GF-D8 (cell line): ENCODE results near the gene CFDP1.

Experiments used
- DNase-seq: peaks from one replicate; lab custom pipeline; 2025; lab: John Stamatoyannopoulos, UW

Gene CFDP1

GRCh38 chr16:75264999-75265910 is 168.0 kb downstream of the CFDP1 start:
- no peak for DNase-seq

- no peak for DNase-seq
These were observed 168.8 kb downstream of the CFDP1 start for GRCh38 chr16:75264457-75264998.

GRCh38 chr16:75263963-75264445 is 169.3 kb downstream of the CFDP1 start:
- DNase-seq: no peak

GRCh38 chr16:75263291-75263962 is 169.9 kb downstream of the CFDP1 start:
- DNase-seq: no peak

- DNase-seq: no peak
These were observed 170.5 kb downstream of the CFDP1 start for GRCh38 chr16:75262800-75263127.

GRCh38 chr16:75262104-75262799 is 171.1 kb downstream of the CFDP1 start:
- DNase-seq: no peak

GRCh38 chr16:75261590-75262078 is 171.7 kb downstream of the CFDP1 start:
- DNase-seq: no peak

GRCh38 chr16:75260851-75261589 is 172.3 kb downstream of the CFDP1 start:
- no peak for DNase-seq

GRCh38 chr16:75258807-75259141 is 174.5 kb downstream of the CFDP1 start:
- no peak for DNase-seq

GRCh38 chr16:75257886-75258806 is 175.2 kb downstream of the CFDP1 start:
- no peak for DNase-seq

GRCh38 chr16:75256696-75257343 is 176.5 kb downstream of the CFDP1 start:
- no peak for DNase-seq

- DNase-seq: no peak
These were observed 177.2 kb downstream of the CFDP1 start for GRCh38 chr16:75256059-75256571.

GRCh38 chr16:75254359-75254837 is 178.9 kb downstream of the CFDP1 start:
- no peak for DNase-seq

GRCh38 chr16:75252946-75253911 is 180.1 kb downstream of the CFDP1 start:
- DNase-seq: no peak

GRCh38 chr16:75252049-75252864 is 181.0 kb downstream of the CFDP1 start:
- DNase-seq: no peak

GRCh38 chr16:75251280-75252048 is 181.8 kb downstream of the CFDP1 start, which contains the start of gene BCAR1:
Gene BCAR1, minus strand, starts transcription at chr16:75251624. Its CDS starts 142 bp downstream, at chr16:75251482.
- DNase-seq: no peak
